ENCODE data around the gene KIAA0825. TPM values are rescaled to one million over a fixed set of nuclear protein-coding genes. Genes with fewer than 3 reads are reported as not detected.
"Not testable (repeated sequence)": the region's sequence is repeated elsewhere in the genome, so short reads cannot be mapped to it uniquely, and the experiment has no call there.

KIAA0825 gene
- total RNA-seq, 1 donor from 2014 or later = 5.2 TPM

- H3K27me3 ChIP-seq (ENCODE audit: control insufficient read depth in 3 of 3, insufficient read depth in 3 of 3, low read length in 3 of 3) = no peaks in the 10 kb centered on the region
- H3K9me3 ChIP-seq (ENCODE audit: control insufficient read depth in 3 of 3, low read length in 3 of 3) = peaks cover 0 to 2% (median 0%) of the 10 kb centered on the region in 3 donors
- no peaks in the 10 kb centered on the region for H3K4me1 ChIP-seq (ENCODE audit: control insufficient read depth in 3 of 3, insufficient read depth in 3 of 3, low read length in 3 of 3)
- no peak overlapping the region for H3K9ac ChIP-seq (ENCODE audit: low read depth in 1 of 3, low read length in 3 of 3)
- no peaks in the 10 kb centered on the region for H3K36me3 ChIP-seq (ENCODE audit: control insufficient read depth in 3 of 3, insufficient read depth in 3 of 3, low read length in 3 of 3)
- no peak overlapping the region for H3K27ac ChIP-seq (ENCODE audit: low read depth, low read length)
- no peak overlapping the region for H3K4me3 ChIP-seq (ENCODE audit: low read length in 3 of 3)
Observed at GRCh38 chr5:94184870-94185269, 433.5 kb downstream of the KIAA0825 start.

DNA sequence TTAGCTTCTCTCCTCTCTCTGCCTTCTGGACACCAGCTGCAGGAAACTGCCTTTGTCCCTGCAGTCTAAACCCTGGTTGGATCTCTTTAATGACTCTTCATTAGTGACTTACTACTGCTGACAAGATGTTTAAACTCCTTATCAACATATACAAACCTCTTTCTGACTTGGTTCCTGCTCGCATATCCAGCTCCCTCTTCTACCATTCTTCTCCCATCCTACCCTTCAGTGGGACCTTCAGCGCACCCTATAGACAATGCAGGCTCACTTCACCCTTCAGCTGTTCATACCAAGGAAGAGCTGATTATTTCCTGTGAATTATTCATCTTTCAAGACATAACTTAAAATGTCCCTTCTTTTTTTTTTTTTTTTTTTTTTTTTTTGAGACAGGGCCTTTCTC is 436.5 kb downstream of the KIAA0825 start:
- no peaks in the 10 kb centered on the region for H3K4me1 ChIP-seq (ENCODE audit: control insufficient read depth in 3 of 3, insufficient read depth in 3 of 3, low read length in 3 of 3)
- H3K9ac ChIP-seq (ENCODE audit: low read depth in 1 of 3, low read length in 3 of 3) = no peak overlapping the region
- H3K36me3 ChIP-seq (ENCODE audit: control insufficient read depth in 3 of 3, insufficient read depth in 3 of 3, low read length in 3 of 3) = no peaks in the 10 kb centered on the region
- H3K9me3 ChIP-seq (ENCODE audit: control insufficient read depth in 3 of 3, low read length in 3 of 3) = no peaks in the 10 kb centered on the region
- no peaks in the 10 kb centered on the region for H3K27me3 ChIP-seq (ENCODE audit: control insufficient read depth in 3 of 3, insufficient read depth in 3 of 3, low read length in 3 of 3)
- no peak overlapping the region for H3K27ac ChIP-seq (ENCODE audit: low read depth, low read length)
- no peak overlapping the region for H3K4me3 ChIP-seq (ENCODE audit: low read length in 3 of 3)

GRCh38 chr5:94180761-94181160 is 437.6 kb downstream of the KIAA0825 start:
- Histone ChIP-seq H3K27me3 (ENCODE audit: control insufficient read depth in 3 of 3, insufficient read depth in 3 of 3, low read length in 3 of 3) (no peaks in the 10 kb centered on the region), H3K27ac (ENCODE audit: low read depth, low read length) (no peak overlapping the region), H3K4me1 (ENCODE audit: control insufficient read depth in 3 of 3, insufficient read depth in 3 of 3, low read length in 3 of 3) (no peaks in the 10 kb centered on the region), H3K9ac (ENCODE audit: low read depth in 1 of 3, low read length in 3 of 3) (no peak overlapping the region), H3K9me3 (ENCODE audit: control insufficient read depth in 3 of 3, low read length in 3 of 3) (no peaks in the 10 kb centered on the region), H3K4me3 (ENCODE audit: low read length in 3 of 3) (no peak overlapping the region), H3K36me3 (ENCODE audit: control insufficient read depth in 3 of 3, insufficient read depth in 3 of 3, low read length in 3 of 3) (no peaks in the 10 kb centered on the region)

DNA sequence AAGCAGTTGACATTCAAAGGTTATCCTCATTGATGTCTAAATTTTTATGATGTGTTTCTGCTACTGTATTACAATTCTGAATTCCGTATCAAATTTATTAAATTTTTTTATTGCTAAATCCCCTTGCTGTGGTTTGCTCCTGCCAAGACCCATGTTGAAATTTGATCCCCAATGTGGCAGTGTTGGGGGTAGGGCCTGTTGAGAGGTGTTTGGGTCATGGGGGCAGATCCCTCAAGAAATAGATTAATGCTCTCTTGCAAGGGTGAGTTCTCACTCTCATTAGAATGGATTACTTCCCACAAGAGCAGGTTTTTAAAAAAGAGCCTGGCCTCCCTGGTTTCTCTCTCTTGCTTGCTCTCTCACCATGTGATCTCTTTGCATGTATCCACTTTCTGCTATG is 442.5 kb downstream of the KIAA0825 start:
- Histone ChIP-seq H3K4me3 (ENCODE audit: low read length in 3 of 3) (no peak overlapping the region), H3K27me3 (ENCODE audit: control insufficient read depth in 3 of 3, insufficient read depth in 3 of 3, low read length in 3 of 3) (no peaks in the 10 kb centered on the region), H3K9me3 (ENCODE audit: control insufficient read depth in 3 of 3, low read length in 3 of 3) (no peaks in the 10 kb centered on the region), H3K9ac (ENCODE audit: low read depth in 1 of 3, low read length in 3 of 3) (no peak overlapping the region), H3K4me1 (ENCODE audit: control insufficient read depth in 3 of 3, insufficient read depth in 3 of 3, low read length in 3 of 3) (no peaks in the 10 kb centered on the region), H3K27ac (ENCODE audit: low read depth, low read length) (no peak overlapping the region), H3K36me3 (ENCODE audit: control insufficient read depth in 3 of 3, insufficient read depth in 3 of 3, low read length in 3 of 3) (no peaks in the 10 kb centered on the region)

DNA sequence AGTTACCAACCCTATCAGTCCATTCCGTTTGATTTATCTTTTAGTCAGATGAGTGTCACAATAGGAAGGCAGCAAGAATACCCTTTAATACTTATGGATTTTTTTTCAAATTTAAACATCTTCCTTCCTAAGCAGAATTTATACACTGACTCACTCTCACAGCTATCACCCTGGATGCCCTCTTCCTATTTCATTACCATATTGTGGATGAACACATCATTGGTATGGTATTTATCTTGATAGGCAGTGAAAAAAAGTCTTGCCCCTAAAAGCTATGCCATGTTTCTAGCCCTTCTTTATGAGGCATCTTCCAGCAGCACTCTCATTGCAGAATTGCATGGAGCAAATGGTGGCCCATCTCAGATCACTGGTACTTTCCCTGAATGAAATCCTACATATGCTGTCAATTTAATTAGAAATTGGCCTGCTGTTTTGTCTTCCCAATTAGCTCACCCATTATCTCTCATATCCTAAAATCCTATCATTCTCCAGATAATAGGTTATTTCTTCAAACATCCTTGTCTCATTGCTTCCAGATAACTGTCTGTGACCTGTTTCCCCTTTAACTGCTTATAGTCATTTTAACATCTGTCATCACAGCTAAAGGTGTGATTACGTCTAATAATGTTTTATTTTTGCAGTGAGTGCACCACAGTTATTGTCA is 443.5 kb downstream of the KIAA0825 start:
- Histone ChIP-seq H3K4me3 (ENCODE audit: low read length in 3 of 3) (no peak overlapping the region), H3K27me3 (ENCODE audit: control insufficient read depth in 3 of 3, insufficient read depth in 3 of 3, low read length in 3 of 3) (no peaks in the 10 kb centered on the region), H3K4me1 (ENCODE audit: control insufficient read depth in 3 of 3, insufficient read depth in 3 of 3, low read length in 3 of 3) (no peaks in the 10 kb centered on the region)

GRCh38 chr5:94173100-94173499 is 445.3 kb downstream of the KIAA0825 start:
- H3K27me3 ChIP-seq (ENCODE audit: control insufficient read depth in 3 of 3, insufficient read depth in 3 of 3, low read length in 3 of 3) = no peaks in the 10 kb centered on the region
- no peak overlapping the region for H3K4me3 ChIP-seq (ENCODE audit: low read length in 3 of 3)
- no peaks in the 10 kb centered on the region for H3K9me3 ChIP-seq (ENCODE audit: control insufficient read depth in 3 of 3, low read length in 3 of 3)
- H3K36me3 ChIP-seq (ENCODE audit: control insufficient read depth in 3 of 3, insufficient read depth in 3 of 3, low read length in 3 of 3) = no peaks in the 10 kb centered on the region
- H3K9ac ChIP-seq (ENCODE audit: low read depth in 1 of 3, low read length in 3 of 3) = no peak overlapping the region
- H3K4me1 ChIP-seq (ENCODE audit: control insufficient read depth in 3 of 3, insufficient read depth in 3 of 3, low read length in 3 of 3) = no peaks in the 10 kb centered on the region
- no peak overlapping the region for H3K27ac ChIP-seq (ENCODE audit: low read depth, low read length)

More for the DNA sequence above, 443.5 kb downstream of the KIAA0825 start:
- no peak overlapping the region for H3K27ac ChIP-seq (ENCODE audit: low read depth, low read length)
- no peaks in the 10 kb centered on the region for H3K9me3 ChIP-seq (ENCODE audit: control insufficient read depth in 3 of 3, low read length in 3 of 3)
- H3K36me3 ChIP-seq (ENCODE audit: control insufficient read depth in 3 of 3, insufficient read depth in 3 of 3, low read length in 3 of 3) = no peaks in the 10 kb centered on the region
- no peak overlapping the region for H3K9ac ChIP-seq (ENCODE audit: low read depth in 1 of 3, low read length in 3 of 3)

DNA sequence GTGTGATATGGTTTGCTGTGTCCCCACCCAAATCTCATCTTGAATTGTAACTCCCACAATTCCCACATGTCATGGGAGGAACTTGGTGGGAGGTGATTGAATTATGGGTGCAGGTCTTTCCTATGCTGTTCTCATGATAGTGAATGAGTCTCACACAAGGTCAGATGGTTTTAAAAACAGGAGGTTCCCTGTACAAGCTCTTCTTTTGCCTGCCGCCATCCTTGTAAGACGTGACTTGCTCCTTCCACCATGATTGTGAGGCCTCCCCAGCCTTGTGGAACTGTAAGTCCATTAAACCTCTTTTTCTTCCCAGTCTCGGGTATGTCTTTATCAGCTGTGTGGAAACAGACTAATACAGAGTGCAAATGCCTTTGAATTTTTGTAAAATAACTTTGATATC is 447.3 kb downstream of the KIAA0825 start:
- H3K9me3 ChIP-seq (ENCODE audit: control insufficient read depth in 3 of 3, low read length in 3 of 3); H3K4me1 ChIP-seq (ENCODE audit: control insufficient read depth in 3 of 3, insufficient read depth in 3 of 3, low read length in 3 of 3); H3K9ac ChIP-seq (ENCODE audit: low read depth in 1 of 3, low read length in 3 of 3); H3K36me3 ChIP-seq (ENCODE audit: control insufficient read depth in 3 of 3, insufficient read depth in 3 of 3, low read length in 3 of 3); H3K27ac ChIP-seq (ENCODE audit: low read depth, low read length); H3K27me3 ChIP-seq (ENCODE audit: control insufficient read depth in 3 of 3, insufficient read depth in 3 of 3, low read length in 3 of 3); H3K4me3 ChIP-seq (ENCODE audit: low read length in 3 of 3): not testable (repeated sequence)

DNA sequence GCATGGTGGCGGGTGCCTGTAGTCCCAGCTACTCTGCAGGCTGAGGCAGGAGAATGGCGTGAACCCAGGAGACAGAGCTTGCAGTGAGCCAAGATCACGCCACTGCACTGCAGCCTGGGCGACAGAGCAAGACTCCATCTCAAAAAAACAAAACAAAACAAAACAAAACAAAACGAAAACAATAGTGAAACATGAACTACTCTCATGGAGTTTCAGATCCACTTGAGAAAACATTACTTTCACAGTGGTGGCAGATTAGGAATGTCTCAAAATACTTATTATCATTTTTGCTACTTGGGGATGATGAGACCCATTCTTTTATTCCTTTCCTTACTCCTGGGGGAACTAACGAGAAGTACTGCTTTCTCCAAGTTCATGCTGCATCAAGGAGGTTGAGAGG is 448.2 kb downstream of the KIAA0825 start:
- not testable (repeated sequence) for H3K4me1 ChIP-seq (ENCODE audit: control insufficient read depth in 3 of 3, insufficient read depth in 3 of 3, low read length in 3 of 3); H3K27ac ChIP-seq (ENCODE audit: low read depth, low read length); H3K9me3 ChIP-seq (ENCODE audit: control insufficient read depth in 3 of 3, low read length in 3 of 3); H3K9ac ChIP-seq (ENCODE audit: low read depth in 1 of 3, low read length in 3 of 3); H3K36me3 ChIP-seq (ENCODE audit: control insufficient read depth in 3 of 3, insufficient read depth in 3 of 3, low read length in 3 of 3); H3K4me3 ChIP-seq (ENCODE audit: low read length in 3 of 3); H3K27me3 ChIP-seq (ENCODE audit: control insufficient read depth in 3 of 3, insufficient read depth in 3 of 3, low read length in 3 of 3)

DNA sequence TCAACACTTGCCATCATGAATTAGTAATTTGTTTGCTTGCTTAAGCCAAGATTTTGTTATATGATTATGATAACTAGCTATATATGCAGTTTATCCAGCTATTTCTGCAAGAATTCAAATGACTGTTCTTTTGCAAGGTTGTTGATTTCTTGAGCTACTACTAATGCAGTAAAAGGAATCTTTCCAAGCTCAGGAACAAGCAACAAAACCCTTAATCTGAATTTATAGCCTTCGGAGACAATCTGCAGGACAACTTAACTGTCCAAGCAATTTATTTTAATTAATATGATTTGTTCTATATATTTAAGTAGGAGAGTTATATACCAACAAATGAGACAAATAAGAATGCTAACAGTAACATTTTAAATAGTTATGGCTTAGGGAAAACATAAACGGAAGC is 450.3 kb downstream of the KIAA0825 start:
- Histone ChIP-seq H3K4me3 (ENCODE audit: low read length in 3 of 3) (no peak overlapping the region), H3K36me3 (ENCODE audit: control insufficient read depth in 3 of 3, insufficient read depth in 3 of 3, low read length in 3 of 3) (no peaks in the 10 kb centered on the region), H3K9ac (ENCODE audit: low read depth in 1 of 3, low read length in 3 of 3) (no peak overlapping the region), H3K4me1 (ENCODE audit: control insufficient read depth in 3 of 3, insufficient read depth in 3 of 3, low read length in 3 of 3) (no peaks in the 10 kb centered on the region), H3K9me3 (ENCODE audit: control insufficient read depth in 3 of 3, low read length in 3 of 3) (no peaks in the 10 kb centered on the region), H3K27me3 (ENCODE audit: control insufficient read depth in 3 of 3, insufficient read depth in 3 of 3, low read length in 3 of 3) (no peaks in the 10 kb centered on the region), H3K27ac (ENCODE audit: low read depth, low read length) (no peak overlapping the region)

DNA sequence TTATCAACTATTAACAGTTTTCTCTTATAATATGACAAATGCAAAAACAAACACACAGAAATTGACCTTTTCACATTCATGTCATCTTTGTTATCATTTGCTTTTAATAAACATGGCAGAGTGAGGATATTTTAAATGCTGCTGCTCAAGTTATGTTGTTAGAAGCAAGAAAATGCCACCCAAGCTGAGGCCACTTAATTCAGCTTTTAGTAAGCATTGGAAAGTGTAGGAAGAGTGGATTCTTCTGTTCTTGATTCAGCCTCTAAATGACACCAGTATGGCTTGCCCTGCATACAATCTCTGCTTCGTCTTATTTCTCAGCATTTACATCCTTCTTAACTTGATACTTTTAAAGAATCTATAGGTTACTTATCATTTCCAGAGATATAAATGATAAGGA is 456.6 kb downstream of the KIAA0825 start:
- H3K4me1 ChIP-seq (ENCODE audit: control insufficient read depth in 3 of 3, insufficient read depth in 3 of 3, low read length in 3 of 3) = no peaks in the 10 kb centered on the region
- H3K9ac ChIP-seq (ENCODE audit: low read depth in 1 of 3, low read length in 3 of 3) = no peak overlapping the region
- no peak overlapping the region for H3K4me3 ChIP-seq (ENCODE audit: low read length in 3 of 3)
- no peaks in the 10 kb centered on the region for H3K27me3 ChIP-seq (ENCODE audit: control insufficient read depth in 3 of 3, insufficient read depth in 3 of 3, low read length in 3 of 3)
- H3K9me3 ChIP-seq (ENCODE audit: control insufficient read depth in 3 of 3, low read length in 3 of 3) = no peaks in the 10 kb centered on the region
- no peaks in the 10 kb centered on the region for H3K36me3 ChIP-seq (ENCODE audit: control insufficient read depth in 3 of 3, insufficient read depth in 3 of 3, low read length in 3 of 3)
- H3K27ac ChIP-seq (ENCODE audit: low read depth, low read length) = no peak overlapping the region

All from skeletal muscle tissue (tissue), 4 donors.